Calu3 (cell line): Measurements from ENCODE around the gene ATG4B. TPM values are rescaled to one million over a fixed set of nuclear protein-coding genes. Genes with fewer than 3 reads are reported as not detected.

Experiments
- BruUV-seq: library from RNA; stranded (reverse); fragments of 400-500 nt; replicated peaks from 2 replicates; lab custom pipeline; 2021; lab: Mats Ljungman, UMichigan
- CTCF ChIA-PET: fragments of 300-600 bp; sonication (Branson Sonifier 250); formaldehyde crosslinking; loops from one replicate; lab custom pipeline; 2022; ENCODE audit warnings: antibody characterized with exemption; lab: Charles Lee
- DNase-seq: peaks from one replicate; pipeline ENCODE4 v3.0.0; 2022
- H3K27ac Mint-ChIP-seq: one replicate; pipeline ENCODE4 v1.8.0; 2022; ENCODE audit warnings: mixed read lengths; ENCODE audit not compliant: unreplicated experiment
- H3K27me3 Mint-ChIP-seq: one replicate; pipeline ENCODE4 v1.8.0; 2022; ENCODE audit warnings: mixed read lengths; ENCODE audit not compliant: unreplicated experiment
- H3K36me3 Mint-ChIP-seq: one replicate; pipeline ENCODE4 v1.8.0; 2022; ENCODE audit warnings: mild to moderate bottlenecking, moderate library complexity, mixed read lengths; ENCODE audit not compliant: insufficient read depth, unreplicated experiment
- H3K4me1 Mint-ChIP-seq: one replicate; pipeline ENCODE4 v1.8.0; 2022; ENCODE audit warnings: mild to moderate bottlenecking, low read depth, mixed read lengths; ENCODE audit not compliant: unreplicated experiment
- H3K4me3 Mint-ChIP-seq: one replicate; pipeline ENCODE4 v1.8.0; 2022; ENCODE audit warnings: mild to moderate bottlenecking, low read depth, moderate library complexity, mixed read lengths; ENCODE audit not compliant: unreplicated experiment
- H3K9me3 Mint-ChIP-seq: one replicate; pipeline ENCODE4 v1.8.0; 2022; ENCODE audit warnings: low read depth, mixed read lengths; ENCODE audit not compliant: unreplicated experiment
- intact Hi-C: fragments of 100-400 bp; cut with micrococcal nuclease; formaldehyde crosslinking; loops from one replicate; pipeline ENCODE4 v1.10.0; 2022; ENCODE audit not compliant: unreplicated experiment
- total RNA-seq: library from RNA; stranded (reverse); gene quantifications from 2 replicates; pipeline ENCODE4 v1.2.3, GENCODE V29; 2022
- TF ChIP-seq, protein P1 (sequence below): fragments of 200-600 bp; IDR thresholded peaks from one replicate; pipeline ENCODE4 v1.8.0; 2022; ENCODE audit warnings: antibody characterized with exemption; ENCODE audit not compliant: unreplicated experiment

ATG4B gene
- total RNA-seq, 1 experiment from 2014 or later: 95.3 TPM

DNA sequence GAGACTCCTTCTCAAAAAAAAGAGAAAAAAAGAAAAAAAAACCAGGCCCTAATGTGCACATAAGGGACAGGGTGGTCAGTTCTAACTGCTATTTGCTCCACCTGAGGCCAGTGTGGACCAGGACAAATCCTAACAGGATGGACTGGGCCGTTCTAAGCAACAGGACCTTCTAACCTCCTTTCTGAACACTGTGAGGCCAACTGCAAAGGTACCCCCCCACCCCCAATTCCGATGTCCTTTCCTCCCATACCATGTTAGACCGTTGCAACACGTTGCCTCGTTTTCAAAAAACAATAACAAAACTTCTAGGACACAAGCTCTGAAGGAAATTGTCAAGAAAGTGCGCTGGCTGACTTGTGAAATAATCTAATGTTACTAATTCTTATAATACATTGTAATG is 1.7 kb upstream of the ATG4B start:
- CTCF ChIA-PET: interaction anchor here (0.6 kb wide), 1 partner anchor 62 kb away, joined by 4 read pairs; no protein-coding TSS in a partner anchor
- Mint-ChIP-seq H3K4me1 (peaks cover 16% of the 10 kb centered on the region), H3K9me3 (no peaks in the 10 kb centered on the region), H3K36me3 (peaks cover 78% of the 10 kb centered on the region), H3K27me3 (no peaks in the 10 kb centered on the region), H3K27ac (peak overlapping the region; percentile 39), H3K4me3 (peak overlapping the region; percentile 74)
- intact Hi-C loops: no loop called here
- TF ChIP-seq, protein P1, sequence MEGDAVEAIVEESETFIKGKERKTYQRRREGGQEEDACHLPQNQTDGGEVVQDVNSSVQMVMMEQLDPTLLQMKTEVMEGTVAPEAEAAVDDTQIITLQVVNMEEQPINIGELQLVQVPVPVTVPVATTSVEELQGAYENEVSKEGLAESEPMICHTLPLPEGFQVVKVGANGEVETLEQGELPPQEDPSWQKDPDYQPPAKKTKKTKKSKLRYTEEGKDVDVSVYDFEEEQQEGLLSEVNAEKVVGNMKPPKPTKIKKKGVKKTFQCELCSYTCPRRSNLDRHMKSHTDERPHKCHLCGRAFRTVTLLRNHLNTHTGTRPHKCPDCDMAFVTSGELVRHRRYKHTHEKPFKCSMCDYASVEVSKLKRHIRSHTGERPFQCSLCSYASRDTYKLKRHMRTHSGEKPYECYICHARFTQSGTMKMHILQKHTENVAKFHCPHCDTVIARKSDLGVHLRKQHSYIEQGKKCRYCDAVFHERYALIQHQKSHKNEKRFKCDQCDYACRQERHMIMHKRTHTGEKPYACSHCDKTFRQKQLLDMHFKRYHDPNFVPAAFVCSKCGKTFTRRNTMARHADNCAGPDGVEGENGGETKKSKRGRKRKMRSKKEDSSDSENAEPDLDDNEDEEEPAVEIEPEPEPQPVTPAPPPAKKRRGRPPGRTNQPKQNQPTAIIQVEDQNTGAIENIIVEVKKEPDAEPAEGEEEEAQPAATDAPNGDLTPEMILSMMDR: no peak
- no TSS peak for BruUV-seq
- DNase-seq: no peak

GRCh38 chr2:241636182-241637017 is 1.1 kb upstream of the ATG4B start:
- H3K4me3 Mint-ChIP-seq: peak overlapping the region; percentile 74
- BruUV-seq: no TSS peak
- peak; percentile 72 for DNase-seq
- CTCF ChIA-PET: interaction anchor here (0.6 kb wide), 2 partner anchors 62 to 183 kb away, joined by 4 read pairs; no protein-coding TSS in a partner anchor
- intact Hi-C loops: no loop called here
- TF ChIP-seq, protein P1: no peak
- H3K36me3 Mint-ChIP-seq: peaks cover 84% of the 10 kb centered on the region
- peaks cover 23% of the 10 kb centered on the region for H3K4me1 Mint-ChIP-seq
- H3K27me3 Mint-ChIP-seq: no peaks in the 10 kb centered on the region
- peak overlapping the region; percentile 39 for H3K27ac Mint-ChIP-seq
- no peaks in the 10 kb centered on the region for H3K9me3 Mint-ChIP-seq

DNA sequence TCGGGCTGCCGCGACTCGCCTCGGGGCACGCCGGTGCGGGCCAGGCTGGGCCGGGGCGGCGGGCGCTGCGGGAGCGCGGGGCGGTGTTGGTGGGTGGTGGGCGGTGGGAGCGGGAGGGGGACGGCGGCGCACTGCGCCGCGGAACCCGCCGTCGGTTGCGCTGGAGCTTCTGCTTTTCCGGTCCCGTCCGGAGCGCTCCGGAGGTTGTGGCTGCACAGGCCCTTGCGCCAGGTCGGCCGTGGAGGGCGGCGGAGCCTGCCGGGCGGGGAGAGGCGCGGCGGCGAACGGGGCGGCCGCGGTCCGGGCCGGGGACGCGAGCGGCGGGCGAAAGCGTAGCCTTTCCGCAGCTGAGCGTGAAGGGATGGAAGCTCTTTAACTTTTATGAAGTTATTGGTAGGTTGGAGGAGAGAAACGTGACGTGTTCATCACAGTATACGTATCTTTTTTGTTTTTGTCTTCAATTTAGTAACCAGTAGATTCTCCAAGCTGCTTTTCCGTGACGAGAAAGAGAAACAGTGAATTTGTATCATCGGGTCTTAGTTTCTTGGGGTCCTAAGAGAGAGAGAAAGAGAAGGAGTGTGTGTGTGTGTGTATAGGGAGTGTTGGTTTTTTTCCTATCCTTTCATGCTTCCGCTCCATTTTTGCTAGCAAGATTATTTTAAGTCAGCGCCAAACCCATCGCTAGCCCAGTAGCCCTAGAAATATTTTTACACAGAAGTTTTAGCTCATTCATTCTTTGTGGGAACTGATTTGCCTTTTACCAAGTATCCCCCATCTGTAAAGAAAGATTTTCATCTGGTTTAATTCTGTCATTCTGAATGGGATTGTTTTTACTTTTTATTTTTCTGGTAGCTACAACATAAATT is 535 bp downstream of the ATG4B start:
- Mint-ChIP-seq H3K4me1 (peaks cover 33% of the 10 kb centered on the region), H3K27me3 (no peaks in the 10 kb centered on the region), H3K27ac (peak overlapping the region; percentile 40), H3K36me3 (peaks cover 71% of the 10 kb centered on the region), H3K4me3 (peak overlapping the region; percentile 74), H3K9me3 (no peaks in the 10 kb centered on the region)
- TF ChIP-seq, protein P1: no peak
- peak; percentile 30 for DNase-seq
- intact Hi-C loops: no loop called here
- no TSS peak for BruUV-seq
- CTCF ChIA-PET: no interaction called here

DNA sequence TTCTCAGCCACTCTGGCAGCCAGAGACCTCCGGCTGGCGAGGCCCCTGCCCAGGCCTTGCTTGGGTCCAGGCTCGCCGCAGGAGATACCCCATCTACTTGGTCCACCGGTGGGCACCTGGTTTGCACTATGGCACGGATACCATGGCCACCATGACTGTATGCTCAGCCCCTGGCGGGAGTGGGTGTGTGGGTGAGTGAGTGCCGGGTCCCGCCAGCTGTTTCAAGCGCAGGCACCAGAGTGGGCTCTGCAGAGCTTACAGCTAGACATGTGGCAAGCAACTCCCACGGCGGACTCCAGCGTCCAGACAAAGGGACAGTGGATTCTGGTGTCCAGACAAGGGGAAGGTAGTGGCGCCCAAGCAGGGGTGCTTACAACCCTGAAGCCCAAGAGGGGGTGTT is 1.4 kb downstream of the ATG4B start:
- TF ChIP-seq, protein P1: no peak
- intact Hi-C loops: no loop called here
- Mint-ChIP-seq H3K27ac (peak overlapping the region; percentile 40), H3K4me3 (peak overlapping the region; percentile 74), H3K9me3 (no peaks in the 10 kb centered on the region), H3K36me3 (peaks cover 66% of the 10 kb centered on the region), H3K27me3 (no peaks in the 10 kb centered on the region), H3K4me1 (peaks cover 33% of the 10 kb centered on the region)
- no peak for DNase-seq
- CTCF ChIA-PET: no interaction called here
- BruUV-seq: no TSS peak
